SJCRH30 (cell line): ENCODE data around the gene THSD7B. TPM values are rescaled to one million over a fixed set of nuclear protein-coding genes. Genes with fewer than 3 reads are reported as not detected.

Experiments used
- DNase-seq, 2 experiments: peaks; one replicate each; pipeline ENCODE4 v3.0.0-alpha.2; 2015 to 2020
- H3K27ac ChIP-seq: fragments of 250-450 bp; sonication (Bioruptor Pico); 2 replicates; pipeline ENCODE4 v1.5.1; 2020; ENCODE audit warnings: mild to moderate bottlenecking, moderate library complexity
- H3K27me3 ChIP-seq: fragments of 250-450 bp; sonication (Bioruptor Pico); 2 replicates; pipeline ENCODE4 v1.5.1; 2020; ENCODE audit warnings: mild to moderate bottlenecking, moderate library complexity
- H3K36me3 ChIP-seq: fragments of 250-450 bp; sonication (Bioruptor Pico); 2 replicates; pipeline ENCODE4 v1.5.1; 2020; ENCODE audit warnings: mild to moderate bottlenecking, moderate library complexity
- H3K4me1 ChIP-seq: fragments of 250-450 bp; sonication (Bioruptor Pico); 2 replicates; pipeline ENCODE4 v1.5.1; 2020; ENCODE audit warnings: mild to moderate bottlenecking, moderate library complexity
- H3K4me3 ChIP-seq: fragments of 250-450 bp; sonication (Bioruptor Pico); 2 replicates; pipeline ENCODE4 v1.5.1; 2020; ENCODE audit warnings: mild to moderate bottlenecking, moderate library complexity
- H3K9me3 ChIP-seq: fragments of 250-450 bp; sonication (Bioruptor Pico); replicated peaks from 2 replicates; pipeline ENCODE4 v1.5.1; 2020; ENCODE audit warnings: mild to moderate bottlenecking, moderate library complexity
- total RNA-seq: library from RNA; depleted of rRNA; stranded (reverse); fragments of >200 nt; shearing (Covaris generic); gene quantifications from 2 replicates; pipeline ENCODE4 v1.2.3, GENCODE V29; 2014

The THSD7B gene
- total RNA-seq, 1 experiment from 2014 or later, result 0.18 TPM

GRCh38 chr2:137336067-137336466 is 570.7 kb downstream of the THSD7B start:
- Histone ChIP-seq H3K4me3 (no peak overlapping the region), H3K27ac (no peak overlapping the region), H3K9me3 (no peaks in the 10 kb centered on the region), H3K36me3 (no peaks in the 10 kb centered on the region), H3K27me3 (no peaks in the 10 kb centered on the region), H3K4me1 (no peaks in the 10 kb centered on the region; the same call in 1 of the 2 replicates)
- no peak for DNase-seq

GRCh38 chr2:137339051-137339450 is 573.7 kb downstream of the THSD7B start:
- Histone ChIP-seq H3K27ac (no peak overlapping the region), H3K36me3 (no peaks in the 10 kb centered on the region), H3K4me3 (no peak overlapping the region), H3K4me1 (no peaks in the 10 kb centered on the region; the same call in 1 of the 2 replicates), H3K27me3 (no peaks in the 10 kb centered on the region), H3K9me3 (no peaks in the 10 kb centered on the region)
- DNase-seq, result no peak

GRCh38 chr2:137345994-137346393 is 580.6 kb downstream of the THSD7B start:
- H3K4me3 ChIP-seq, result no peak overlapping the region
- no peak overlapping the region for H3K27ac ChIP-seq
- H3K4me1 ChIP-seq, result no peaks in the 10 kb centered on the region
- DNase-seq, result no peak
- no peaks in the 10 kb centered on the region for H3K27me3 ChIP-seq
- no peaks in the 10 kb centered on the region for H3K9me3 ChIP-seq
- no peaks in the 10 kb centered on the region for H3K36me3 ChIP-seq

- Histone ChIP-seq H3K9me3 (no peaks in the 10 kb centered on the region), H3K27me3 (no peaks in the 10 kb centered on the region), H3K4me3 (no peak overlapping the region), H3K36me3 (no peaks in the 10 kb centered on the region), H3K4me1 (no peaks in the 10 kb centered on the region), H3K27ac (no peak overlapping the region)
- no peak for DNase-seq
Measured at GRCh38 chr2:137348301-137348700, 583.0 kb downstream of the THSD7B start.

GRCh38 chr2:137357634-137358033 is 592.3 kb downstream of the THSD7B start:
- Histone ChIP-seq H3K4me3 (no peak overlapping the region), H3K27me3 (no peaks in the 10 kb centered on the region), H3K9me3 (no peaks in the 10 kb centered on the region), H3K36me3 (no peaks in the 10 kb centered on the region), H3K27ac (no peak overlapping the region), H3K4me1 (no peaks in the 10 kb centered on the region)
- DNase-seq, result no peak

- no peak for DNase-seq
- no peaks in the 10 kb centered on the region for H3K27me3 ChIP-seq
Measured at GRCh38 chr2:137367361-137367760, 602.0 kb downstream of the THSD7B start.

GRCh38 chr2:137369106-137369505 is 603.8 kb downstream of the THSD7B start:
- DNase-seq, result no peak
- H3K27me3 ChIP-seq, result no peaks in the 10 kb centered on the region

More at GRCh38 chr2:137367361-137367760, 602.0 kb downstream of the THSD7B start:
- no peaks in the 10 kb centered on the region for H3K9me3 ChIP-seq
- H3K36me3 ChIP-seq, result no peaks in the 10 kb centered on the region
- no peak overlapping the region for H3K4me3 ChIP-seq
- no peak overlapping the region for H3K27ac ChIP-seq
- H3K4me1 ChIP-seq, result no peaks in the 10 kb centered on the region

GRCh38 chr2:137379186-137379585 is 613.8 kb downstream of the THSD7B start:
- Histone ChIP-seq H3K4me3 (no peak overlapping the region), H3K9me3 (no peaks in the 10 kb centered on the region), H3K27me3 (peaks cover 9% of the 10 kb centered on the region; the same call in 1 of the 2 replicates), H3K36me3 (no peaks in the 10 kb centered on the region), H3K4me1 (no peaks in the 10 kb centered on the region), H3K27ac (no peak overlapping the region)
- DNase-seq, result no peak

More at GRCh38 chr2:137369106-137369505, 603.8 kb downstream of the THSD7B start:
- H3K9me3 ChIP-seq, result no peaks in the 10 kb centered on the region
- H3K36me3 ChIP-seq, result no peaks in the 10 kb centered on the region
- H3K4me3 ChIP-seq, result no peak overlapping the region
- H3K27ac ChIP-seq, result no peak overlapping the region
- no peaks in the 10 kb centered on the region for H3K4me1 ChIP-seq

- no peaks in the 10 kb centered on the region for H3K9me3 ChIP-seq
- DNase-seq, result no peak
- H3K27me3 ChIP-seq, result peaks cover 9% of the 10 kb centered on the region; the same call in 1 of the 2 replicates
- H3K4me3 ChIP-seq, result no peak overlapping the region
- H3K36me3 ChIP-seq, result no peaks in the 10 kb centered on the region
- no peak overlapping the region for H3K27ac ChIP-seq
- no peaks in the 10 kb centered on the region for H3K4me1 ChIP-seq
Measured at GRCh38 chr2:137380610-137381009, 615.3 kb downstream of the THSD7B start.

- no peaks in the 10 kb centered on the region for H3K36me3 ChIP-seq
- H3K4me1 ChIP-seq, result no peaks in the 10 kb centered on the region
- no peak overlapping the region for H3K27ac ChIP-seq
- peaks cover 2% of the 10 kb centered on the region; the same call in 1 of the 2 replicates for H3K27me3 ChIP-seq
- DNase-seq, result no peak
- H3K9me3 ChIP-seq, result no peaks in the 10 kb centered on the region
- H3K4me3 ChIP-seq, result no peak overlapping the region
Measured at GRCh38 chr2:137381731-137382130, 616.4 kb downstream of the THSD7B start.

GRCh38 chr2:137383391-137383790 is 618.0 kb downstream of the THSD7B start:
- no peak overlapping the region for H3K4me3 ChIP-seq

GRCh38 chr2:137387044-137387443 is 621.7 kb downstream of the THSD7B start:
- Histone ChIP-seq H3K27ac (no peak overlapping the region), H3K4me1 (no peaks in the 10 kb centered on the region), H3K9me3 (no peaks in the 10 kb centered on the region), H3K27me3 (no peaks in the 10 kb centered on the region), H3K36me3 (no peaks in the 10 kb centered on the region), H3K4me3 (no peak overlapping the region)
- no peak for DNase-seq

More at GRCh38 chr2:137383391-137383790, 618.0 kb downstream of the THSD7B start:
- no peaks in the 10 kb centered on the region for H3K4me1 ChIP-seq
- H3K9me3 ChIP-seq, result no peaks in the 10 kb centered on the region
- no peak for DNase-seq
- no peaks in the 10 kb centered on the region for H3K27me3 ChIP-seq
- no peak overlapping the region for H3K27ac ChIP-seq
- no peaks in the 10 kb centered on the region for H3K36me3 ChIP-seq

GRCh38 chr2:137405496-137405895 is 640.2 kb downstream of the THSD7B start:
- Histone ChIP-seq H3K4me1 (no peaks in the 10 kb centered on the region), H3K4me3 (no peak overlapping the region), H3K27me3 (no peaks in the 10 kb centered on the region), H3K9me3 (no peaks in the 10 kb centered on the region), H3K36me3 (no peaks in the 10 kb centered on the region), H3K27ac (no peak overlapping the region)
- DNase-seq, result no peak

- Histone ChIP-seq H3K27me3 (no peaks in the 10 kb centered on the region; the same call in none of the 2 replicates), H3K27ac (no peak overlapping the region), H3K4me3 (no peak overlapping the region), H3K4me1 (no peaks in the 10 kb centered on the region), H3K36me3 (no peaks in the 10 kb centered on the region), H3K9me3 (no peaks in the 10 kb centered on the region)
- no peak for DNase-seq
Measured at GRCh38 chr2:137411585-137411984, 646.2 kb downstream of the THSD7B start.

- Histone ChIP-seq H3K27ac (no peak overlapping the region), H3K27me3 (no peaks in the 10 kb centered on the region), H3K36me3 (no peaks in the 10 kb centered on the region), H3K4me1 (no peaks in the 10 kb centered on the region), H3K9me3 (no peaks in the 10 kb centered on the region), H3K4me3 (no peak overlapping the region)
- DNase-seq, result no peak
Measured at GRCh38 chr2:137420744-137421143, 655.4 kb downstream of the THSD7B start.

GRCh38 chr2:137435162-137435561 is 669.8 kb downstream of the THSD7B start:
- no peak overlapping the region for H3K27ac ChIP-seq
- no peak for DNase-seq
- H3K4me3 ChIP-seq, result no peak overlapping the region
- H3K27me3 ChIP-seq, result no peaks in the 10 kb centered on the region
- no peaks in the 10 kb centered on the region for H3K9me3 ChIP-seq
- no peaks in the 10 kb centered on the region for H3K4me1 ChIP-seq
- H3K36me3 ChIP-seq, result no peaks in the 10 kb centered on the region
